ENCODE measurements around the gene THBD.

THBD gene

DNA sequence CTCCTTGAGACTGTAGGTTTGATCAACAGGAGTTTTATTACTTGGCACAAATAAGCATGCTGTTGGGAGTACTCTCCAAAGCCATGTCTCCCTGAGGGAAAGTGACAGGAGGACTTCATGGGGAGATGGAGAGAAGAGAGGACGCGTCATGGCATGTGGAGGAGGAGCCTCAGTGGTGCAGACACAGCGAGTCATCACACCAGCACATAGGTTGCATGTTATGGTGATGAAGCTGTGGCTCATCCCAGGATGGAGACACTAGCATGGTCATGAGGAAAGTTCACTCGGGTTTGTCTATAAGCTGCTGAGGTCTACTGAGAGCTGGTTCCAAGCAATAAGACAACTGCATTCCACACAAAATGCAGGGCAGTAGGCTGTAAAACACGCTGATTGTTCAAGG, 27.5 kb downstream of the THBD start:
- in situ Hi-C loops (cut with MboI; ENCODE audit: low pct_unique_long_range_greater_than_20kb, low sequenced_read_pairs), result no loop called here
- no peak for DNase-seq

DNA sequence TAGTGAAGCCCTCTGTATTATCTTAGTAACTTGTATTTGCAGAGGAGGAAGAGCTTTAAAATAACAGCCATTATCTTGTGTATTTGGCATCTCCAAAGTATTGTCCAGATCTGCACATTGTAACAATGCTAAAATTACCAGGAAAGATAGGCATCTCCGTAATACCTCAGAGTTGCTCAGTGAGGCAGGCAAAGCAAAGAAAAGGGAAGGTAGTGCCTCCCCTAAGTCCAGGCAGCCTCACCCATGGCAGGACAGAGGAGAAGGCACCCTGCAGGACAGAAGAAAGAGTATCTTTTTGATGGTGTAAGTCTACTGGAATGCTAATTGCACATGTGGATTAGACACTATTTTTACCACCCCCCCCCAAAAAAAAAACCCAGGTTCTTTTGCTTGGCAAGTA, 27.9 kb downstream of the THBD start:
- DNase-seq, result no peak
- in situ Hi-C loops (cut with MboI; ENCODE audit: low pct_unique_long_range_greater_than_20kb, low sequenced_read_pairs), result no loop called here

DNA sequence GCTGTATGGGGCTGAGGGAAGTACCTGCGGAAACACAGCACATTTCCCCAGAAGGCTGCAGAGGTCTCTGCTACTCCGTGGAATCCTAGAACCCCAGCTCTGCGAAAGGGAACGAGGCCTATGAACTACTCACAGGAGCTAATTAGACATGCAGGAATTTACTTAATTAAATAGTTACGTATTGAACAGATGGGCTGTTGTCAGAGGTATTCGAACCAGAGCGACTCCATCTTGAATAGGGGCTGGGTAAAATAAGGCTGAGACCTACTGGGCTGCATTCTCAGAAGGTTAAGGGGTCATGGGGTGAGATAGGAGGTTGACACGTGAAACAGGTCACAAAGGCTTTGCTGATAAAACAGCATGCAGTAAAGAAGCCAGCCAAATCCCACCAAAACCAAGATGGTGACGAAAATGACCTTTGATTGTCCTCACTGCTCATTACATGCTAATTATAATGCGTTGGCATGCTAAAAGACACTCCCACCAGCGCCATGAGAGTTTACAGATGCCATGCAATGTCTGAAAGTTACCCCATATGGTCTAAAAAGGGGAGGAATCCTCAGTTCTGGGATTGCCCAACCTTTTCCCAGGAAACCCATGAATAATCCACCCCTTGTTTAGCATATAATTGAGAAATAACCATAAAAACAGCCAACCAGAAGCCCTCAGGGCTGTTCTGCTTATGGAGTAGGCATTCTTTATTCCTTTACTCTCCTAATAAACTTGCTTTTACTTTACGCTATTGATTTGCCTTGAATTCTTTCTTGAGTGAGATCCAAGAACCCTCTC, 29.0 kb downstream of the THBD start:
- in situ Hi-C loops (cut with MboI; ENCODE audit: low pct_unique_long_range_greater_than_20kb, low sequenced_read_pairs), result no loop called here

DNA sequence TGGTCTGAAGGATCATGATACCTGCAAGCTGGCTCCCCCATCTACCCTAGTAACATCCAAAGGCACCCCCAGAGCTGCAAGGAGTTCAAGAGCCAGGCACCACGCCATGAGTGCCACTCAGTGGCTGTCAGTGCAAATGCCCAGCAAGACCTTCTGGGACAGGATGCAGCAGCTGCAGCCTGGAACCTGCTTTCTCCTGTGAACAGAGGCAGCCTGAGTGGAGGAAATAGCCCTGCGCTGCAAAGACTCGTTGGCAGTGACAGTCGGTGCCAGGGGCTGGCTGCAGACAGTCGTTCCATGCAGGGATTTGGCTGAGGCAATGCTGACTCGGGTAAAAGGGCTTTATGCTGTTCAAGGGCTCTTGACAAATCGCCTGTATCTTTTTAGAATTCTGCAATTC, 30.1 kb downstream of the THBD start:
- in situ Hi-C loops (cut with MboI; ENCODE audit: low pct_unique_long_range_greater_than_20kb, low sequenced_read_pairs), result no loop called here
- DNase-seq, result no peak

More for the DNA sequence above, 29.0 kb downstream of the THBD start:
- no peak for DNase-seq

DNA sequence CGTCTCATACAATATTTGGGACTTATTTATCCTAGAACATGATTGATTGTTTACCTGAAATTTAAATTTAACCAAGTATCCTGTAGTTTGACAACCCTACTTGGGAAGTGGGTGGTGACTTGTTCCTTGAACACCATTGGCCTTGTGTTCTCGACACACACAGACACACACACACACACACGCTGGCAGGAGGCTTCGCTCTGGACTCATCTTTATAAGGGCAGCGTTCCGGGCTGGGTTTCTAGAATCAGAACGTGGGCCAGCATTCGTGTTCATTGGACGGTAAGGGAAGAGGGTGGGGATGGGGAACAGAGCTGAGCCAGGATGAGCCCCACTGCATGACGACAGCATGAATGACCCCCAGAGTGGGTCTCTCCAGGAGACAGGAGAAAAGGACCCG, 30.5 kb downstream of the THBD start:
- in situ Hi-C loops (cut with MboI; ENCODE audit: low pct_unique_long_range_greater_than_20kb, low sequenced_read_pairs), result no loop called here
- no peak for DNase-seq

DNA sequence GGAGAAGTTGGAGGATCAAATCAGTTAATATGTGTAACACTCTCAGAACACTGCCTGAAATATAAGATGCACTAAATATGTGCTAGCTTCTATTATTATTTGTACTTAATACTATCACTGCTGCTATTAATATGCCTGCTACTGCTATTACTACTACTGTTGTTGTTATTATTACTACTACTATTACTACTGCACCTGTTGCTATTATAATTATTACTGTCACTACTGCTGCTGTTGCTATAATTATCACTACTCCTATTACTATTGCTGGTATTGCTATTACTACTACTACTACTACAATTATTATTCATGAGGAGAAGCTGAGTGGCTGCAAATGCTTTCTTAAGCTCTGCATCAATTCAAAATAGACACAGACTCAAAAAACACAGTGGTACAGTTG, 31.0 kb downstream of the THBD start:
- DNase-seq, result no peak
- in situ Hi-C loops (cut with MboI; ENCODE audit: low pct_unique_long_range_greater_than_20kb, low sequenced_read_pairs), result no loop called here

DNA sequence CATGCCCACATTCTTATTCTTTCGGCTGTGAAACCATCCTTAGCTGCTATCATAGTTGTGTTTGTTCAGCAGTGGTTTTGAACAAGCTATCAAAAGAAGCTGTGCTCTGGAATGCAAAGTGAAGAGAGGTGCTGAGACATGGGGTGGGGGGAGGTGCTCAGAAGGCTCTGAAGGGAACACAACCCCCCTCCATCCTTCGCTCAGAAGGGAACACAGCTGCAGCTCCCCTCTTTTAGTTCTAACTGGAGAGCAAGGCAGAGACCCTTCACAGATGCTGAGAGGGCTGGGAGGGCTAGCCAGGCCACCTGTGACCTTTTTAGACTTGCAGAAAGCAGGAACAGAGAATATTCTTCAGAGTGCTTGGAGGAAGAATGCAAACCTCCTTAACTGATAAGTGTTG, 32.0 kb downstream of the THBD start:
- in situ Hi-C loops (cut with MboI; ENCODE audit: low pct_unique_long_range_greater_than_20kb, low sequenced_read_pairs), result no loop called here
- no peak for DNase-seq

DNA sequence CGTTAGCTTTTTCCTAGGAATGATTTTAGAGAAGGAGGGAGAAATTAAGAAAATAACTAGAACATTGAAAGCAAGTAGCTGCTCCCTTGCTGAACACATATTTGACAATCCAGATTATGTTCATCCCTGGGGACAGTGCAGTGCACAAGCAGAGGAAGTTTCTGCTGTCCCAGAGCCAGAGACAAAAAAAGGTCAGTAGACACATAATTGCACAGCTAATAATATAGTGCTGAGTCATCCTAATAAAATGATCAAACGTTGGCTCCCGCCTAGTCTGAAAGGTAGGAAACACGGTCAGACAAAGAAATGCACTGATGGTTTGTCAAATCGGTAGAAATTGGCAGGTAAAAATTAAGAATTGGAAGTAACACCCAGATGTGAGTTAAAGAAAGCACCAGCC, 36.0 kb downstream of the THBD start:
- in situ Hi-C loops (cut with MboI; ENCODE audit: low pct_unique_long_range_greater_than_20kb, low sequenced_read_pairs), result no loop called here
- no peak for DNase-seq

DNA sequence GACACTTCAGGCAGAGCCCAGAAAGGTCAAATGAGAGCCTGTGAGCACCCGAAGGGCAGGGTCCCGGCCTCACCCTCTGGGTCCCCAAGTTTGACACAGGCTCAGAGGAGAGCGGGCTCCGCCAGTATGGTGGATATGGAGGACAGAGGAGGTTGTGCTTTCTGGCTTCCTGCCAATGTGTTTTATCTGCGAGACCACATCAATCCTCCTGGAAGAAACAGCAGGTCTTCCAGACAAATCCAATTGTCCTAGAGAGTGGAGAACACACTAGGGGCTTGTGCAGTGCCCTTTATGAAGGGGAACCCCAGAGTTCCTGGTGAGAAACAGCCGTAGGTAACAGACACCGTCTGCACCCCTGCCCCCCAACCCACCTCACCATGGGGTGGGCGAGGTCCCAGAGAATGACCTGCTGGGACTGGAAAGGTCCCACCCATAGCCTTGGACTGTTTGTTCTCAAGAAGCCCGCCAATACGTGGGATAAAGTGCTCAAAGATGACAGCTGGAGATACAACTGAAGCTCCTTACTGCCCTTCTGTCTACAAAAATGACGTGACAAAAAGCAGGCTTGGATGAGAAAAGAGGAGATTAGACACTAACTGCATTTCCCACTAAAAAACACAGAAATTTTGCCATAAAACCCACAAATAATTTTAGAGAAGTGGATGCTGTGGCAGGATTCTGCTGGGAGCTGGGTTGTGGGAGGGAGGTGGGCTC, 38.3 kb downstream of the THBD start:
- in situ Hi-C loops (cut with MboI; ENCODE audit: low pct_unique_long_range_greater_than_20kb, low sequenced_read_pairs), result no loop called here
- no peak for DNase-seq

DNA sequence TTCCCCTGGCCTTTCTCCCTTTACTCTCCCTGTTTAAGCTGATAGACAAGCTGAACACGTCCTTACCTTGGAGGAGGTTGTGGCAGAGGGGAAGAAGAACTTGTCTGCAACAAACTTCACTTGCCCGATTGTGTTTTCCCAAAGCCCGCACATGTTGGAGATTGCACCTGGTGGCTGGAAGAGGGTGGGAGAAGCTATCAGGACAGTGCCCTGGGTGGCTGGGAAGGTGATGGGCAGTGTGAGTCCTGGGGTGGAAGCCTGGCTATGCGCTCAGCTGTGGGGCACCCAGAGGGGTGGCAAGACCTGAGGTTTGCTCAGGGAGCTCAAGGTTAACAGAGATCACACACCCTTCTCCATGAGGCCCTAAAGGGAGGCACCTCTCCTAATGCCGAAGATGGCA, 39.4 kb downstream of the THBD start:
- in situ Hi-C loops (cut with MboI; ENCODE audit: low pct_unique_long_range_greater_than_20kb, low sequenced_read_pairs), result no loop called here

DNA sequence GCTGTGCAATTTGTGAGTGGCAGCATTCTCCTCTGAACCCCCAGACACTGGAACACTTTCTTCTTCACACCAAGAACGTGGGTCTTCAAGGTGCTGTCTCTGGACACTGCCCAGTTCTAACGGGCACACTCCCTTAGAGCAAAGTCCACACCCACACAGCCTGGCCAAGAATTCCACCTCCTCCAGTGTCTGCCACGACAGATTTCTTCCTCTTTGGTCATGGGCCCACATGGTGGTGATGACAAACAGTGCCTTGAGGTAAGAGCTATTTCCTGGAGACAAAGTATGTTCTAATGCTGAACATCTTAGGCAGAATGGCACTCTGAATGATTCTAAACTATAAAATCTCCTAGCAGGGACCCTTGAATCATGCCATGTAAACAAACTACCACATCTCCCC, 39.8 kb downstream of the THBD start:
- no peak for DNase-seq
- in situ Hi-C loops (cut with MboI; ENCODE audit: low pct_unique_long_range_greater_than_20kb, low sequenced_read_pairs), result no loop called here

More for the DNA sequence above, 39.4 kb downstream of the THBD start:
- DNase-seq, result no peak

DNA sequence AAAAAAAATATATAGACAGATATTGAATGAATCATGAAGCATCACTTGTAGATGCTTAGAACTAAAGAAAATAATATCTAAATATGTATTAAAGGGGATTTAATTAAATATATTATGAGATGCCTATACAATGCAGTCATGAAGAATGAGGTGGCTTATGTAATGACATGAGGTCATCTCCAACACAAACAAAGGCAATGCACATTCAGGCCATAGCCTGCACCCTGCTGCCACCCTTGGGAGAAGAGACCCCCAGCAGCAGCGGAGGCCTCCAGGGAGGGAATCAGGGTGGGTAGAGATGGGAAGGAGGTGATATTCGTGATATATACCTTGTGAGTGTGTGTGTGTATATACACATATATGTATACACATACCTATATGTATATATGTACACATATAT, 40.8 kb downstream of the THBD start:
- in situ Hi-C loops (cut with MboI; ENCODE audit: low pct_unique_long_range_greater_than_20kb, low sequenced_read_pairs), result no loop called here

DNA sequence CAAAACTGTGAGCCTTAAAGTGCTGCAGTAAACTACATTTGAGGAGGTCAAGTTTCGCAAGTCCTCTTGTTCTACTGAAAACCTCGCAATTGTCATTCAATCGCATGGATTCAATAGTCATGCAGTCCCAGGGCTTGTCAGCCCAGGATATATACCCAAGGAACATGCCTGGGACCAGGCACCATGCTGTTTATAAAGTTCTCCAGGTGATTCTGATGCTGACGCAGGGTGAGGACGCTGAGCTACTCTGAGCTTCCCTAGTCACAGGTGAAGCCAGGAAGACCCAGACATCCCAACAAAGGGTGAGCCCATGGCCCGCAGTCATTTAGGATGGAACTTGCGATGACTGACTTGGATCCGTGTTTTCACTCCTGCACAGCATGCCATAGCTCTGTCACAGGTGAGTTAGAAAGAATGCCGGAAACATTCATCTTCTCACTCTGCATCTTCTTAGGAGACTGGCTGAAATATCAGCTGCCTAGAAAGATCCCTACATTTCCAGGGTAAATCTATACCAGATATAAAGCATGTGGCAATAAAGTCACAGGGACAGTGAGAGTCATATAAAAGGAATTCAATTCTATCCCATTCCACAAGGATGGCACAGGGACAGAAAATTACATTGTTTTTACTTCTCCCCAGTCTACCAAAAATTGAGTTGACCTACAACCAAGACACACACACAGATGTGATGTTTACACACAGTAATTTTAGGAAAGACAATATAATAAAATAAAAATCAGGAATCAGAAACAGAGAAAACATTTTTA, 41.4 kb downstream of the THBD start:
- in situ Hi-C loops (cut with MboI; ENCODE audit: low pct_unique_long_range_greater_than_20kb, low sequenced_read_pairs), result no loop called here
- DNase-seq, result no peak

More for the DNA sequence above, 40.8 kb downstream of the THBD start:
- no peak for DNase-seq

DNA sequence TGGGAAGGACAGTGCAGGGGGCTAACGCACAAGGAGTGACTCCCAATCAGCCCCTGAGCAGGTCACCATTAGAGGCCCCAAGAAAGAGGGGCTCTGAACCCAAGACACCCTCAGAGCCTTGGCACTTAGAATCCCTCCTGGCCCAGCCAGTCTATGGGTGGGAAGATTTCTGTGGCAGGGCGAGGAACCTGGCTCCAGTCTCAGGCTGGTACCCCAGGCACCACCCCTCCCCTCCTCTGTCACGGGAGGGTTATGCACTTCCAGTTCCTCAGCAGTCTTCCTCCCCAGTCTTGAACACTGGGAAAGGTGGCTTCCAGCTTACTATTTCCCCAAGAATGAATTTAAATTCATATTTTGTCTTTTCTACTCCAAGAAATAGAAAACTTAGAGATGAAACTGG, 42.0 kb downstream of the THBD start:
- in situ Hi-C loops (cut with MboI; ENCODE audit: low pct_unique_long_range_greater_than_20kb, low sequenced_read_pairs), result no loop called here
- DNase-seq, result no peak

DNA sequence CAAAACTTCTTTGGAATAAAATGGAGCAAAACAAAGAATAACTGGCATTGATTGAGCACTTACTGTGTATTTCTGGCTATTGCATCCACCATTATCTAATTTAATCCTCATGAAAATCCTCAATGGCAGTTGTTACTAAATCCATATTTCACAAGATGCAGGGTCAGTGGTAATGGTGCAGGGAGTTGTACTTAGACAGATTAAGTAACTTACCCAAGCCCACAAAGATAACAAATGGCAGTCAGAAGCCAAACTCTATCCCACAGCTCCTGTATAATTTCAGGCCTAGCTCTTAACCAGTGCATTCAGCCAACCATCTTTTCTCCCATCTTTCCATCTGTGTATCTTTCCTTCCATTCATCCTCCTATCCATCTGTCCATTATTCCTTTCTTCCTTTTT, 43.7 kb downstream of the THBD start:
- in situ Hi-C loops (cut with MboI; ENCODE audit: low pct_unique_long_range_greater_than_20kb, low sequenced_read_pairs), result no loop called here

DNA sequence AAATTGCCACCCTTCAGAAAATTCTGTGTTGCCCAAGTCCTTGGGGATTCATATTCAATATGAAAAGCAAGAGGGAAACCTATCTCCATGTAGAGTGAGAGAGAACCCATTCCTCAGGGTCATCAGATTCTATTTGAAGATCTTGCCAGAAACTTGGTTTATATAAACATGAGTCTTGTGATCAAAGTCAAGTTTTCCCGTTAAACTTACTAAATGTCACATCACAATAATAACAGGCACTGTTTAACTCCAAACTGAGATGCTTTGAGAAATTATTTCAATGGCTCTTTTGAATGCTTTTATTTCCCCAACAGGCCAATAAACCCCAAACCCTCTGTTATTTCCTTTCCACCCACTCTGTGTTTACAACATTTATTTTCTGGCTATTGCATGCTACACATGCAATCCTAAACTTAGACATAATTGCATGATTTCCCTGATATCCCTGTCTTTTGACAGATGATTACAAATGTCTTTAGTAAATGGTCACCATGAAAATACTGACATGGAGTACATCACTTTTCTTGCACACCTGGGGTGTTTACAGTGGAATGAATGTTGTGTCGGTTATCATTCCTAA, 45.5 kb downstream of the THBD start:
- in situ Hi-C loops (cut with MboI; ENCODE audit: low pct_unique_long_range_greater_than_20kb, low sequenced_read_pairs), result no loop called here
- no peak for DNase-seq

More for the DNA sequence above, 43.7 kb downstream of the THBD start:
- DNase-seq, result no peak

DNA sequence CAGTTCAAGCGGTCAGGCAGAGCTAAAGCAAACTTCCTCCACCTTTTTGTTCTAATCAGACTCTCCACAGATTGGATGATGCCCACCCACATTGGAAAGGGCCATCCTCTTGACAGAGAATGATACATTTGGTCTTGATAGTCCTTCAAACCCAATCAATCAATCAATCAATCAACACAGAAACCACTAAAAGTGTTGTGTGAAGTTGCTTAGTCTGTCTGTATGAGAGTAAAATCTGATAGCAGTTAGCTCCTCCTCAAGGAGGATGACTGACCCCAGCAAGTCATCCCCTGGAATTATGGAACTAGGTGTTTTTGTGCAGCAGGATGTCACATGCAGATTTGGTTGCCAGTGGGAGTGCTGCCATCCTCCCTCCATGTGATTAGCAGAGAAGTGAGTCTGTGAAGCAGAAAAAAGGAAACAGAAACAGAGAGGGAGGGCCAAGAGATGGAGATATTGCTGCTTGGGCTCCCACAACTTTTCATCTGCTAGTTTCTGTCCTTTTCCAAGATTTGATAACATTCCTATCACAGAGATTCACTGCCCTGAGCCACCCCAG, 46.3 kb downstream of the THBD start:
- no peak for DNase-seq
- in situ Hi-C loops (cut with MboI; ENCODE audit: low pct_unique_long_range_greater_than_20kb, low sequenced_read_pairs), result no loop called here

DNA sequence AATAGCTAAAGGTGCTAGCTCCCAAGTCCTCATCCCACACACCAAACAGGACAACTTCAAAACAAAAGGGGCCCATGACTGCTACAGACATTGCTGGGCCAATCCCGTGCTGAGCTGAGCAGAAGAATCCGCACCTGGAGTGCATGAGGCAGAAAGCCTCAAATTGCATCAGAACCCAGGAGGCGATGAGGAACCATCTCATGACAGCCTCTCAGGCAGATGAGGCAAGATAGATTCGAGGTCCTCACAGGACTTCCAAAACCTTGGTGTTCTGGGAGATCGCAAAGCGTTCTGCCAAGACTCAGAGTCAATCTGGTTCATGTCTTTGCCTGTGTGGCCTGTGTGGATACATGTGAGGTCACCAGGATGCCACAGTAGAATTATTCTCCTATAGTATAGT, 47.2 kb downstream of the THBD start:
- DNase-seq, result no peak
- in situ Hi-C loops (cut with MboI; ENCODE audit: low pct_unique_long_range_greater_than_20kb, low sequenced_read_pairs), result no loop called here

DNA sequence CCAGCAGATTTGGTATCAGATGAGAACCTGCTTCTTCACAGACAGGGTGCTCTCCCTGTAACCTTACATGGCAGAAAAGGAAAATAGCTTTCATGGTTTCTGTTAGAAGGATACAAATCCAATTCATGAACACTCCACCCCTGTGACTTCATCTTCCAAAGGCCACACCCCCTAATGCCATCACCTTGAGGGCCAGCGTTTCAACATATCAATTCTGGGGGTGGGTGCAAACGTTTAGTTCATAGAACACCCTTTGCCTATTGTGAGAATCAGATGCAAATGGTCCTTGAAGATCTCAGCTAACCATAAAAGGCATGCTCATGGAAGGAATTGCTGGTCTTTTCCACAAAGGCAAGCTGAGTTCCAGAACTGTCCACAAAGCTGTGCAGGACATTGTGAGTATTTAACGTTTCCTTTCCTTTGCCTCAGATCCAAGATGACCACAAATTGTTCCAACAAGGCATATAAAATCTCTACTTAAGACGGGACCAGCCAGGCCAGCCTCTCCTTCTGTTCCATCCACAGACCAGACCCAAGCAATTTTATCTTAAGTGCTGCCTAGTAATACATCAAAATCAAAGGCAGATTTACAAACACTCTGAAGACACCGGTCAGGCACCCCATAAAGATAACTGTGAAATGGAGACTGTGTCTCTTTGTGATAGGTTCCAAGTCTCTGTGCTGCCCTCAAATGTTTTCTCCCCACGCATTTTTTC, 49.1 kb downstream of the THBD start:
- in situ Hi-C loops (cut with MboI; ENCODE audit: low pct_unique_long_range_greater_than_20kb, low sequenced_read_pairs), result no loop called here
- DNase-seq, result no peak

Measured in KBM-7 (cell line).